Colonic mucosa (tissue), 4 donors: ENCODE measurements around the gene PPIL1. TPM values are rescaled to one million over a fixed set of nuclear protein-coding genes. Genes with fewer than 3 reads are reported as not detected.

Source experiments
- DNase-seq: peaks from one replicate; pipeline ENCODE4 v3.0.0-alpha.2; 2020
- H3K27ac ChIP-seq: fragments of 200-600 bp; one replicate; pipeline ENCODE4 v1.8.0; 2021
- H3K27me3 ChIP-seq: fragments of 200-600 bp; one replicate; pipeline ENCODE4 v1.8.0; 2021
- H3K36me3 ChIP-seq: fragments of 200-600 bp; one replicate; pipeline ENCODE4 v1.8.0; 2021
- H3K4me1 ChIP-seq: fragments of 200-600 bp; one replicate; pipeline ENCODE4 v1.8.0; 2021; ENCODE audit warnings: mild to moderate bottlenecking
- H3K4me3 ChIP-seq: fragments of 200-600 bp; one replicate; pipeline ENCODE4 v1.8.0; 2021
- H3K9ac ChIP-seq, 2 donors: one replicate each; pipeline ENCODE4 v1.7.0; 2013; ENCODE audit warnings: control low read depth in 2 of 2, low read depth in 2 of 2, low read length in 2 of 2
- H3K9me3 ChIP-seq: fragments of 200-600 bp; one replicate; pipeline ENCODE4 v1.8.0; 2021
- intact Hi-C: fragments of 100-400 bp; cut with DNase I; formaldehyde crosslinking; loops from one replicate; pipeline ENCODE4 v1.14.1; 2022
- total RNA-seq, 2 donors: library from RNA; stranded (reverse); fragmentation: NEBNext Ultra II Directional in 1 of 2; extraction: Animal tissue kit (Norgen Biotek cat#: 25700) in 1 of 2; gene quantifications; one replicate each; pipeline ENCODE4 v1.2.1, GENCODE V29; 2021
- TF ChIP-seq, protein P1 (sequence below): fragments of 200-600 bp; IDR thresholded peaks from one replicate; pipeline ENCODE4 v1.8.0; 2022; ENCODE audit warnings: antibody characterized with exemption, mild to moderate bottlenecking
- donor health status: healthy.
- donor health status: DM: no; HTN: no; CAD: no.
- donor health status: DM: no; HTN: no; CAD: no.

Gene PPIL1
- total RNA-seq, 2 donors from 2014 or later: 9.9 to 23.6 TPM

DNA sequence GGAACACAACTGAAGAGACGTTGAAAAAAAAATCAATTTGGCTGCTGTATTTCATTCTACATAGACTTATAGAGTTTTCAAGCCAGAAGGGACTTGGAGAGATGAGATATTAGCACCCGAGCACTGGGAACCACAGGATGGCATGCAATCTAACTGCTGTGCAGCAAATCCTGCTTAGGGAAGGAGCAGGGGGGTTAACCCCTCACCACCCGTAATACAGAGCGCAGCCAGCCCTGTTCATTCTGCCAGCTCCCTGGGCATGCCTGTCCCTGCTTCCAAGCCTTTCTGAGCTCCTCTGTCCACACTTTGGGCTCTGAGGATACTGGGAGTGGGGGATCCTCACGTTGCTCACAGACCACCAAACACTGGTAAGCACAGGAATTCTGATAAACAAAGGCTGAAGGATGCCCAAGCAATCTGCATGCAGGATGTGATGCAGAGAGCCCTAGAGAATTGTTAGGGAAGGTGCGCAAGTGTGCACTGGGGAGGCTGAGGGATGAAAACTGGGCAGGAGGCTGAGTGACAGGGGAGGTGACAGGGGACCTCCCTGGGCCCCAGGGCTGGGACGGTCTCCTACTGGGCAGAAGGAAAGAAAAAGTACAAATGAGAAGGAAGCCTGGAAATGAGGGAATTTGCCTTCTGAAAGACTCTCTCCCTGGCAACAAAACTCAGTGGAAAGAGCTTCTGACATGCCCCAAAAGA, 69.4 kb downstream of the PPIL1 start:
- no peak overlapping the region for H3K9ac ChIP-seq
- no peaks in the 10 kb centered on the region for H3K4me1 ChIP-seq
- no peak overlapping the region for H3K27ac ChIP-seq
- H3K36me3 ChIP-seq: no peaks in the 10 kb centered on the region
- TF ChIP-seq, protein P1, sequence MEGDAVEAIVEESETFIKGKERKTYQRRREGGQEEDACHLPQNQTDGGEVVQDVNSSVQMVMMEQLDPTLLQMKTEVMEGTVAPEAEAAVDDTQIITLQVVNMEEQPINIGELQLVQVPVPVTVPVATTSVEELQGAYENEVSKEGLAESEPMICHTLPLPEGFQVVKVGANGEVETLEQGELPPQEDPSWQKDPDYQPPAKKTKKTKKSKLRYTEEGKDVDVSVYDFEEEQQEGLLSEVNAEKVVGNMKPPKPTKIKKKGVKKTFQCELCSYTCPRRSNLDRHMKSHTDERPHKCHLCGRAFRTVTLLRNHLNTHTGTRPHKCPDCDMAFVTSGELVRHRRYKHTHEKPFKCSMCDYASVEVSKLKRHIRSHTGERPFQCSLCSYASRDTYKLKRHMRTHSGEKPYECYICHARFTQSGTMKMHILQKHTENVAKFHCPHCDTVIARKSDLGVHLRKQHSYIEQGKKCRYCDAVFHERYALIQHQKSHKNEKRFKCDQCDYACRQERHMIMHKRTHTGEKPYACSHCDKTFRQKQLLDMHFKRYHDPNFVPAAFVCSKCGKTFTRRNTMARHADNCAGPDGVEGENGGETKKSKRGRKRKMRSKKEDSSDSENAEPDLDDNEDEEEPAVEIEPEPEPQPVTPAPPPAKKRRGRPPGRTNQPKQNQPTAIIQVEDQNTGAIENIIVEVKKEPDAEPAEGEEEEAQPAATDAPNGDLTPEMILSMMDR: no peak
- no peak overlapping the region for H3K4me3 ChIP-seq
- H3K27me3 ChIP-seq: no peaks in the 10 kb centered on the region
- DNase-seq: no peak
- intact Hi-C loops: no loop called here
- no peaks in the 10 kb centered on the region for H3K9me3 ChIP-seq

Other genes with a start within 250 kb of the PPIL1 start
- gene CDKN1A, start 196.1 kb downstream of the PPIL1 start, total RNA-seq: 100 to 1,000 TPM; 157 to 286 TPM
- under 1 TPM; 0.08 to 0.30 TPM for gene RAB44, start 177.0 kb downstream of the PPIL1 start, total RNA-seq
- gene CPNE5, start 35.4 kb downstream of the PPIL1 start, total RNA-seq: 1 to 10 TPM; 4.6 to 8.0 TPM
- 10 to 100 TPM; 46.3 to 49.5 TPM for gene C6orf89, start 11.1 kb upstream of the PPIL1 start, total RNA-seq
- 1 to 10 TPM; 1.2 to 2.6 TPM for gene PI16, start 79.9 kb upstream of the PPIL1 start, total RNA-seq
- gene MTCH1, start 111.4 kb upstream of the PPIL1 start, total RNA-seq: 100 to 1,000 TPM; 160 to 197 TPM
- gene FGD2, start 130.9 kb upstream of the PPIL1 start, total RNA-seq: 1 to 10 TPM; 3.6 to 3.8 TPM